GM19099 (cell line): ENCODE data around the gene RNF128.

Experiments used
- POLR2A ChIP-seq: IDR thresholded peaks from 3 replicates; pipeline ENCODE4 v1.6.1; 2011; ENCODE audit warnings: low read depth; ENCODE audit not compliant: insufficient read length; ENCODE audit errors: extremely low read depth

Gene RNF128

DNA sequence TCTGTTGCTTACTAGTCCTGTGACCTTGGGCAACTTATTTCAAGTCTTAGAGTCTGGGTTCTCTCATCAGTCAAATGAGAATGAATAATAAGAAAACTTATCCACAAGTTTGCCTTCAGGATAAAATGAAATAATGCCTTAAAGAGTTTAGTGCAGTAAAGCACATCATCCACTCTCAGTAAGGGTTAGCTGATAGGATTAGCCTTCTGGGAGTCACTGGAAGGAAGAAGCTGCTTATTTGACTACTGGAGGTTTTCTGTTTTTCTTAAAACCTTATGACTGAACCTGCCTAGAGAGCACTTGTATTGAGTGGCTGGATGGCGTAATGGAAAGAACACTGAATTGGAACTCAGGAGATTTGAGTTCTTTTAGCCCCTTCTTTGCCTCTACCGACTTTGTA lies 1.8 kb downstream of the RNF128 start:
- TF ChIP-seq POLR2A = no peak

DNA sequence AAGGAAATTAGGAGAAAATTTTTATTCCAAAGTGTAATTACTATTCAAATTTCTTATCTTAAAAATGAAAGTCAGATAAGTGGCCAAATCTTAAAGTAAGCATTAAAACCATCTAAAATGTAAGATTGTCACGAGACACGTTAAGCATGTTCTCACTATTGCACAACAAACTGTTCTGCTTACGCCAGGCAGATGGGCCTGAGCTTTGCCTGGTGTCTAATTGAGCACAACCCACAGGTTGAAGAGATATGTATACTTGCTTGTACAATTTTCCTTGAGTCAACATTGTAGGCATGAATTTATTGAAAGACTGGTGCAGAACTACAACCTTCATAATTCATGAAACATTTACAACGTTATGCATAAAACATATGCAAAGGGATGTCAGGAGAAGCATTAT lies 3.9 kb downstream of the RNF128 start:
- TF ChIP-seq POLR2A = no peak

DNA sequence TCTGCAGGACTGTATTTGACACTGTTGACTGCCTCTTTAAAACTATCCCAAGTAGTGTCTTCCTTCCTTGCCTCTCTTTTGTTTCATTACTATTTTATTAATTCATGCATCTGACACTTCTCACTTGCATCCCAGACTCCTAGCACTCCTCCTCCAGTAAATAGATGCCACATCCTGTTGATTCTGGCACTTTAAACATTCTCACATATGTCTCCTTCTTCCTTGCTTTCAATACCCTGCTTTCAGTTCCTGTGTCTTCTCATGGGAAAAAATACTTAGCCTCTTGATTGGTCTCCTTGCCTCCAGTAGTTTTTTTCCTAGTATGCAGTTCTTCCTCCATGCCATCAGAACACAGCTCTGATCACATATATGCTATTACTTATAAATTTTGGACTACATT lies 5.1 kb downstream of the RNF128 start:
- TF ChIP-seq POLR2A = no peak

DNA sequence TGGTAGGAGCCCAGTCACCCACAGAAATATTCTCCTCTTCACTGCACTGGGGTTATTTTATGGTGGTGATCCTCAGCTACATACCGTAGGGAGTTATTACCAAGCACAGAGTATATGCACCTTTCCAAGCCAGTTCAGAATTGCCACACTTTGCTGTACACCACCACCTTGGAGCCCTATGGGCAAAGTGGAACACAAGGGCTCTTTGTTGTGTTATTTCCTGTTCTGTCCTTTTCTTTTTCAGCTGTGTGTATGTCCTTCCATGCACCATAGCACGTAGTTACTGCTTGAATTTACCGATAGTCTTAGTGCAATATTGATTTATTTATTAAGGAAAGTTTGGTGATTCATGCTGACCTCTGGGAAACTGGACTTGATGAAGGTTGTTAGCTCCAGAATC lies 8.3 kb downstream of the RNF128 start:
- TF ChIP-seq POLR2A = no peak

DNA sequence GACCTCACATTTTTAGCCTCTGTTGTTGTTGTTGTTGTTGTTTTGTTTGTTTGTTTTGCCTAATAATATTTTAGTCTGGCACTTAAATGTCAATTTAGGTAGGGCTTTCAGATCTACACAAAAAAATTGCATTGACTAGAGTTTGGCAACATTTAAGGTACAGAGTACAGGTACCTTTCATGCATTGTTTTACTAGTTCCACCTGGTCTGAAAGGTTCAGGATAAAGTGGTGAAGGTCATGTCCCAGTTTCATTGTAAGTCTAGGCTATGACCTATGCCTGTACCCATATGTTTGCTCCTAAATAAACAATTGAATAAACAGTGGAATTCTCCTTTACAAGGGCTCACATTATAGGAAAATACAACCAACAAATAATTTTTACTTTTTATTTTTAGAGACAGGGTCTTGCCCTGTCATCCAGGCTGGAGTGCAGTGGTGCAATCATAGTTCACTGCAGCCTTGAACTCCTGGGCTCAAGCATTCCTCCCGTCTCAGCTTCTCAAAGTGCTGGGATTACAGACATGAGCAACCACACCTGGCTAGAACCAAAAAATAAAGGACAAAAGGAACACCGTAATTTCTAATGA lies 13.8 kb downstream of the RNF128 start:
- no peak for TF ChIP-seq POLR2A

DNA sequence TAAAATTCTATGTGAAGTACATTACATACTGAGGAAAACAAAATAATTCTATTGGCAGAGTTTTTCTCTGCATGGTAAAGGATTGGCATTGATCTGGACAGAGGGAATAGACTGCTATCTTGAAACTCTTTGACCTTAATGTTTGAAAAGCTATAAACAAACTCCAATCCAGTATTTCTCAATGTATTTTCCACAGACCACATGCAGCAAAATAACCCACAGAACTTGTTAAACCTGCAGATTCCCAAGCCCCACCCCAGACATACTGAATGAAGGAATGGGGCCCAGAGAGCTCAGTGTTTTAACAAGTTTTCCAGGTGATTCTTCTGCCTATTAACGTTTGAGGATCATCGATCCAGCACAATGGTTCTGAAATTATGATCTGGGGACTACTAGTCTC lies 15.7 kb downstream of the RNF128 start:
- no peak for TF ChIP-seq POLR2A

DNA sequence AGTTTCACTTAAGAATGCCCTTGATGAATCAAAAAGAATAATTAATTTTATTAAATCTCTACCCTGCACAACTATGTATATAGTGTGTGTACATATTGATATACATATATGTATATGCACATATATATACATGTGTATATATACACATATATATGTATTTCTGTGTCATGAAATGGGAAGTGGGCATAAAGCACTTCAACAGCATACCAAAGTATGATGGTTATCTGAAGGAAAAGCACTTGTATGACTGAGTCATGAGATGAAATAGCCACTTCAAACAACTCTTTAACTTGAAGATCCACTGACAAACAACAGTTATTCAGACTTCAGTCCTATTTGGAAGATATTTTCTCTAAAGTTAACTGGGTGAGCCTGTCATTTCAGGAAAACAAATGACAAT lies 16.3 kb downstream of the RNF128 start:
- no peak for TF ChIP-seq POLR2A

DNA sequence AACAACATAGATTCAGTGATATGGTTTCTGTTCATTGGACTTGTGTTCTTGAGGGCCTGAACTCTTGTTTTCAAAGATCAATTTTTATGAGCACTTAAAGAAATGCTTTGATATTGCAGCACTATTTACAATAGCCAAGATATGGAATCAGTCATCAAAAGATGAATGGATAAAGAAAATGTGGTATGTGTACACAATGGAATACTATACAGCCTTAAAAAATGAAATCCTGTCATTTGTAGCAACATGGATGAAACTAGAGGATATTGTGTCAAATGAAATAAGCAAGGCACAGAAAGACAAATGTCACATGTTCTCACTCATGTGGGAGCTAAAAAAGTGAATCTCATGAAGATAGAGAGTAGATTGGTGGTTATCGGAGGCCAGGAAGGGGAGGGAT lies 21.9 kb downstream of the RNF128 start:
- TF ChIP-seq POLR2A = no peak

DNA sequence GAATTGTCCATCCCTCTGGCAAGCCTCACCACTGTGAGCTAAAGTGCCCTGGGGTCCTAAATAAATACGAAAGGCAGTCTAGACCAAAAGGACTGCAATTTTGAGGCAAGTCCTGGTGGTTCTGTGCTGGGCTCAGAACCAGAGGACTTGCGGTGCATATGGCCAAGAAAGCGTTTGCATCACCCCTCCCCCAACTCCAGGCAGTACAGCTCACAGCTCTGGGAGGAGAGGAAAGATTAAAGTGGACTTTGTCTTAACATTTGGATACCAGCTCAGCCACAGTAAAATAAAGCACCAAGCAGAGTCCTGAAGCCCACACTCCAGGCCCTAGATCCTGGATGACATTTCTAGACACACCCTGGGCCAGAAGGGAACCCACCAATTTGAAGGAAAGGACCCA lies 24.9 kb downstream of the RNF128 start:
- no peak for TF ChIP-seq POLR2A

DNA sequence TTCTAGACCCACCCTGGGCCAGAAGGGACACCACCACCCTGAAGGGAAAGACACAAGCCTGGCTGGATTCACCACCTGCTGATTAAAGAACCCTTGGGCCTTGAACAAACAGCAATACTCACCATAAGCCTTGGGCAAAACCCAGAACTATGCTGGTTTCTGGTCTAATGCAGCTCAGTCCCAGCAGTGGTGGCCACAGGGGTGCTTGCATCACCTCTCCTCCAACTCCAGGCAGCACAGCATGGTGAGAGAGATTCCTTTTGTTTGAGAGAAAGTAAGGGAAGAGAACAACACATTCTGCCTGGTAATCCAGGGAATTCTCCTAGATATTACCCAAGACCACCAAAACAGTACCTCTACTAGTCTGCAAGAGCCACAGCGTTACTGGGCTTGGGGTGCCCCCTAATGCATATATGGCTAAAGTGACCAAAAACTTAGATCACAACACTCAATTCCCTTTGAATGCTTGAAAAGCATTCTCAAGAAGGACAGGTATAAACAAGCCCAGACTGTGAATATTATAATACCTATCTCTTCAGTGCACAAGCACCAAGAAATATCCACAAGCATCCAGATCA lies 25.7 kb downstream of the RNF128 start:
- TF ChIP-seq POLR2A = no peak

DNA sequence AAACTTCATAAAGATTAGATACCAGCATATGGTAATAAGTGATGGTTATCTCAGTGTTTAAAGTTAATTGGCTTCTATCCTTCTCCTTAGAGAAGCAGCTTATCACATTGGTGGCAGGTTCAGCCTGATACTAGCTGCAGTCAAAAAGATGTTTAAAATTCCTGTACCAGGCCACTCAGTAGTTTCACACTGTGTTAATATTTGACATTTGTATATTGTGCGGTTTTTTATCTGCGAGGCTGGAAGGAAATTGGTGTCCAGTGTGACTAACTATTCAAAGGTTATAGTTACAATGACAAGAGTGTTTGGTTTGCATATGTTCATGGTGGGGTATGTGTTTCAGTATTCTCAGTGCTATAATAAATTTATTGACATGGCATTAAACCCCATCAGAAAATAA lies 48.5 kb downstream of the RNF128 start:
- TF ChIP-seq POLR2A = no peak

DNA sequence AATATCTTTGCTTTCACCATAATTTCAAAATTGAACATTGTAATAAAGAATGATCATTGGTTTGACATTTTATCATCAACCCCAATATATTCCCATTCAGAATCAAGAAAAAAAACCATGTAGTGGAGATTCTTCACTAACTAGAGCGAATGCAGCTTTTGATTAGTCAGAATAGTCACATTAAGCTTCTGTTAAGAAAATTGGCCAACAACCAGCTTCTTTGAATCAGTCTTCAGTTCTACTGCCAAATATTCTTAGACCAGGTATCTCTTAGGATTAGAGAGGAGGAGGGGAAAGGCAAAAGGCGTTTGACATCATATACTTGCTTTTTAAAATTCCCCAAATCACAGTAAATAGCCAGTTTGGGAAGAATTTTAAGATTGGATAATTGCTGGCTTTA lies 53.8 kb downstream of the RNF128 start:
- TF ChIP-seq POLR2A = no peak

DNA sequence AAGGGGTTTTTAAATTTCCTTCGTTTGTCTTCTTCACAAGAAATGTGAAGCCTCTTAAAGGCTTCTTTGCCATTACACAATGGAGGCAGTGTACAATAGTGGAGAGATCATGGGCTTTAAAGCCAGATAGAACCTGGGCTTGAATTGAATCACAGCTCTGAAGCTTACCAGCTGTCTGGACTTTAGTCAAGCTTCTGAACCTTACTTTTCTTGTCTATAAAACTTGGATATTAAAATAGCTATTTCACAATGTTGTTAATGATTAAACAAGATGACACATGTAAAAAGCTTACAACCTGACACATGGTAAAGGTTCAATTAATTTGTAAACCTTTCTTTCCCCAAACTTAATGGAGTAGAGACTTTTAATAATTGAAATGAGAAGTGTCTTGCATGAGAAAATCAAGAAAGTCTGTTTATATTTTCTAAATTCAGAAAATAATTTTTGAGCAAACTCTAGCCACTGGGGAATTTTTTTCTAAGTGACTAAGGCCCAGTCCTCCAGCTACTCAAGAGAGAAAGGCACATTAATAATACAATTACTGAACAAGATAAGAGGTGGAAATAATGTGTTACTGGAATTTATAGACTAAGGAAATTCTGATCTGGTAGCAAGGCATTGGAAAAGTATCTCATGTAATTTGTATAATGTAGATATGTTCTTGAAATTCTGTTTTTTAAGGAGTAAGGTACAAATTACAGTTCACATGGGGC lies 54.3 kb downstream of the RNF128 start:
- no peak for TF ChIP-seq POLR2A

DNA sequence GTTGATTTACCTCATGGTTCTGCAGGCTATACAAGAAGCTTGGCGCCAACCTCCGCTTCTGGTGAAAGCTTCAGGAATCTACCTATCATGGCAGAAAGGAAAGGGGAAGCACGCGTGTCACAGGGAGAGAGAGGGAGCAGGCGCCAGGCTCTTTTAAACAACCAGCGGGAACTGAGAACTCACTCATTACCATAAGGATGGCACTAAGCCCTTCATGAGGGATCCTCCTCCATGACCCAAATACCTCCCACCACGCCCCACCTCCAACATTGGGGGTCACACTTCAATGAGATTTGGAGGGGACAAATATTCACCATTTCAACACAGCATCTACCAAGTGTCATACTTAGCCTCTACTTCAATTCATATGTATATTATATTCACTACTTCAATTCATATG lies 57.2 kb downstream of the RNF128 start:
- no peak for TF ChIP-seq POLR2A

DNA sequence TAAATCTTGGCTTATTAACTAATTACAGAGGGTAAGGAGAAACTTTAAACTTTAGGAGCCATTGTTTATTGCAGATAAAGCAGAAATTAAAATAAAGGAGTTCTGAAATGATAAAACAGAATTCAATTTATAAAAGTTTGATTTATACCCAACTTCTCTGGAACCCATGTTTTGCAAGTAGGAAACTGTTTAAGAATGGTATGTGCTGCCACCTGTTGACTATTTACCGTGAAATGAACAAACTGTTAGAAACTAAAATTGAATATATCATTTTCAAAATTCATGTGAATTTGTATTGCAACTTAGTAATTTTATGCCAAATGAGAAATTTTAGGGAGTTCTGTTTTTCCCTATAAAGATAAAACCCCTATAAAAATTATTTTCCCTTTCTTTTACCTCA lies 65.0 kb downstream of the RNF128 start:
- no peak for TF ChIP-seq POLR2A

DNA sequence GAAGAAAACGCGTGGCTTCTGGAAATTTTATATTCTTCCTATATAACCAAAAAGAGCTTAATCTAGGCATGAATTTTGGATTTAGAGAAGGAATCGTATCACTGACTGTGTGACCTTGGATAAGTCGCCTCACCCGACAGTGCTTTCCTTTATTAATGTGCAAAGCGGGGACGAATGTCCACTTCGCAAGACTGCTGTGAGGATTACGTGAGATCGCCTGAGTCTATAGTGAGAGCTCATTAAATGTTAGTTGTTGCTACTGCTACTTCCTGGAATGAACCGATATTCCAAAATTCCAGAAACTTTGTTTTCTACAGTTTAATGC lies 75.5 kb downstream of the RNF128 start:
- TF ChIP-seq POLR2A = no peak

DNA sequence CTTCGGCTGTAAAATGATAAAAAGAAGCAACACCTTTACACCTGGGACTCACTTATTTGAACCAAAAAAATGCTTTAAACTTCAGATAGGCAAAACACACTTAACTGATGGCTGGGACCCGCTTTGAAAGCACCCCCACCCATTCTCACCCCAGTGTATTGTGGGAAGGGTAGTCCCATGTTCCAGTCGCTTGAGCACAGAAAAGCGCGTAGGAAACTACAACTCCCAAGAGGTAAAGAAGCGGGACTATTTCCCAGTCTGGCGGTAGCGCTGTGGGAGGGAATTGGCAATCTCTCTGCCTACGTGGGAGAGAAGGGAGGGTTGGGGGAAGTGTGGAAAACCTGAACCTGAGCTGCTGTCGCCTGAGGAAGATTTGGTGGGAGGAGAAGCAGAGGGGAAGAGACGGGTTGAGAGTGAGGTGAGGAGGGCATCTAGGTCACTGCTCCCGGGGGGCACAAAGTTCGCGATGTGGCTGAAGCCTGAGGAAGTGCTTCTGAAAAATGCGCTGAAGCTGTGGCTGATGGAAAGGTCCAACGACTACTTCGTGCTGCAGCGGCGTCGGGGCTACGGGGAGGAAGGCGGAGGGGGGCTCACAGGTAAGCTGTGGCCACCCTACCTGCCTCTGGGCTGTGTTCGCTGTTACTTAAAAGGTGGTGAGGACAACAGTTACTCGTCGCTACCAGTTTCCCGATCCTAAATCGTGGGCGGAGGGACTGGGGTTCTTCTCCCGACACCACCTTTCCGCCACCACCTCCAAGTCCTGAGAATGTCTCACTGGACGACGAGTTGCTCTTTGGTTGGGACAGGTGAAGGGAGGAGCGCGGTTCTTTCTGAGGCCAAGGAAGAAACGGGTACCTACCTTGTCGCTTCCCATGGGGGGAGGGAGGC lies 76.1 kb downstream of the RNF128 start, which contains the start of gene TBC1D8B:
TSS of gene TBC1D8B (plus strand) at position 286 of the 888 bp plus-strand sequence. CDS start at position 467, 181 bp downstream.
- no peak for TF ChIP-seq POLR2A
